H54 (cell line): ENCODE results near the gene NUP37.
"Not testable (repeated sequence)": the region's sequence is repeated elsewhere in the genome, so short reads cannot be mapped to it uniquely, and the experiment has no call there.

ENCODE experiments used
- DNase-seq: peaks from one replicate; pipeline ENCODE4 v3.0.0; 2011; ENCODE audit warnings: low spot score, mixed read lengths; ENCODE audit not compliant: insufficient read length
- FAIRE-seq: peaks from 3 replicates; lab custom pipeline; 2011; peaks lifted over from hg19 to GRCh38; lab: Jason Lieb, UNC
- POLR2A ChIP-seq: IDR thresholded peaks from 2 replicates; pipeline ENCODE4 v1.6.1; 2011; ENCODE audit warnings: low read depth, mild to moderate bottlenecking, low read length

The NUP37 gene, protein sequence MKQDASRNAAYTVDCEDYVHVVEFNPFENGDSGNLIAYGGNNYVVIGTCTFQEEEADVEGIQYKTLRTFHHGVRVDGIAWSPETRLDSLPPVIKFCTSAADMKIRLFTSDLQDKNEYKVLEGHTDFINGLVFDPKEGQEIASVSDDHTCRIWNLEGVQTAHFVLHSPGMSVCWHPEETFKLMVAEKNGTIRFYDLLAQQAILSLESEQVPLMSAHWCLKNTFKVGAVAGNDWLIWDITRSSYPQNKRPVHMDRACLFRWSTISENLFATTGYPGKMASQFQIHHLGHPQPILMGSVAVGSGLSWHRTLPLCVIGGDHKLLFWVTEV

DNA sequence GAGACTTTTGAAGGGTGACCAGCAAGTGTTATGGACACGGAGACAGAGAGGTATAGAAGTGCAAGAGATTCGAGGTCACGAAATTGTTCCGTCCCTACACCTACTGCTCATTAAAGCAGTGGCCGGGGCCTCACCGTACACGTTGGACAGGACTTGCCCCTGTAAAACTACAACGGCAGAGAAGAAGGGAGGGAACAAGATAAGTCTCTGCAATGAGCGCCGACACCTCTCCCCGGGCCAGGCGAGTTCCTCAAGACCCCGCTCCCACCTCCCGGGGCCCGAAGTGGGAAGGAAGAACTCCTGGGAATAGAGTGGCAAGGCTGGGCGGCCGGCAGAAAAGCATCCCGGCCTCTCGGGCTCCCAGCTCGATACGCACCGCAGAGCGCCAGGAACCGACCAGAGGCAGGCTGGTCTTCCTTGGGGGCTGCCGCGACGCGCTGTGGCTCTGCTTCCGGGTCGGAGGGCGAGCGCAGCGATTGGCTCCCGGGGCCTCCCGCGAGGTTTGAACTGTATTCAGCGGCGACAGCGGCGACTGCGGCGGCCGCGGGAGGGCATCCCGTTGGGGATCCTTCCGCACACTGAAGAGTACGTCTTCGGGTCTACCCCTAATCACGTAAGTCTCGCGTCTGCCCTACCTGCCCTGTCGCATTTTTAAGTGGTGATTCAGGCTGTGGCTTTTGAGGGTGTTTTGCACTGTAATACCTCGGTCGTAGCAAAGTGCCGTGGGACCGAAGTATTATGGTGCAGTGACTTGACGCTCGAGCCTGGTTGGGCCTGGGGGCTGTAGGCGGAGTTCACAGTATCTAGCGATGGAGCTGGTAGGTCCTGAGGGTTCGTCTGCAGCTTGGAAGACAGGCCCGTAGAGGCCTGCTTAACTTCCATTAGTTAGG is at the start of gene NUP37, which contains the start of gene PARPBP:
TSS of gene NUP37 (minus strand) at position 441 of the 890 bp plus-strand sequence. CDS start 1,596 bp downstream, outside the sequence.
TSS of gene PARPBP (plus strand) at position 510 of the 890 bp plus-strand sequence. CDS start 3,706 bp downstream, outside the sequence.
- DNase-seq (peak; percentile 71), FAIRE-seq (peak; percentile 96)
- peak; percentile 83 for TF ChIP-seq POLR2A

DNA sequence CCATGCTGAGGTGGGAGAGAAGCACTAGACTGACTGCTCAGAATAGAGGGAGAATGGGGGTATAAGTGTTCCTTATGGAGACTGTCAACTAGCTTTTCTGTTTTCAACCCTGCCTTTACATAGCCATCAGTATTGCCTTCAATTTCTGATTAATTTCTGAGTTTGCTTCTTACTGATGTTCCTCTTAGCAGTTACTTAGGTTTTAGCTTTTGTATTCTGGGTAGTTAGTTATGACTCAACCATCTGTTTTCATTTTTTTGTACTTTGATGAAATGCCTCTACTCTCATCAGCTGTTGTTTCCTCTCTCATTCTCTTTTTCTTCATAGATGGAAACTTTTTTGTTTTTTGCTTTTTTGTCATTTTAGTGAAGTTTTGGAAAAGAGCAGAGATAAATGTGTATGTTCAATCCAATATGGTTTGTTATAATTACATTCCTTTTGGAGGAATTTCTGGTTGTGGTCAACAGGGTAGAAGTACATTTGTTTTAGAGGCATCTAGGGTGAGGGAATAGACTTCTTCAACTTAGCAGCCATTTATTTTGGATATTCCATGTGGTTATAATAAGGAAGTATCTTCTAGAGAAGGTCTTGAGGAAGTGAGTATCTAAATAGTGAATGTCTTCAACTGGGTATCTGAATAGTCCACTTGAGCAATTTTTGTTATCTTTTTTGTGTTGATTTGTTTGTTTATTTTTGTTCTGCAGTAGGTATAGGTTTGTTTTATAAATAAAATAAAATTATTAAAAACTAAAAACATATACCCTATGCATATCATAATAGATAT is 48.1 kb upstream of the NUP37 start:
- TF ChIP-seq POLR2A = no peak
- no peak for DNase-seq
- no peak for FAIRE-seq

DNA sequence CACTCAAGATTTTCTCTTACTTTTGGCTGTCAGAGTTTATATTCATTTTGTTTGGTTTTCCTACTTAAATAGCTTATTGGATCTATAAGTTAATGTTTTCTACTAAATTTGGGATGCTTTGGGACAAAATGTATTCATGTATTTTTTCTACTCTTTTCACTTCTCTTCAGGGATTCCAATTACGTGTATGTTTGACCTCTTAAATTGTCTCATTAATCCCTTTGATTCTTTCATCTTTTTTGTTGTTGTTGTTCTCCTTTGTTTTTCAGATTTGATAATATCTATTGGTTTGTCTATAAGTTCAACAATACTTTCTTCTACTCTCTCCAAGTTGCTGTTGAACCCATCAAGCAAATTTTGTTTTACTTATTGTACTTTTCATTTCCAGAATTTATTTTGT is 43.5 kb upstream of the NUP37 start:
- DNase-seq = no peak
- no peak for FAIRE-seq
- TF ChIP-seq POLR2A = no peak

DNA sequence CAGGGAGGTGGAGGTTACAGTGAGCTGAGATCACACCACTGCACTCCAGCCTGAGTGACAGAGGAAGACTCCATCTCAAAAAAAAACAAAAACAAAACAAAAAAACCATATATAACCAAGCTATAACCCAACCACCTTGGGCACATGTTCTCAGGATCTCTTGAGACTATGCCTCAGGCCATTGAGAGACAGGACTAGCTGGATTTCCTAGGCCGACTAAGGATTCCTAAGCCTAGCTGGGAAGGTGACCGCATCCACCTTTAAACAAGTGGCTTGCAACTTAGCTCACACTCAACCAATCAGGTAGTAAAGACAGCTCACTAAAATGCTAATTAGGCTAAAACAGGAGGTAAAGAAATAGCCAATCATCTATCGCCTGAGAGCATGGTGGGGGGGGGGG is 35.3 kb upstream of the NUP37 start:
- not testable (repeated sequence) for FAIRE-seq, DNase-seq

DNA sequence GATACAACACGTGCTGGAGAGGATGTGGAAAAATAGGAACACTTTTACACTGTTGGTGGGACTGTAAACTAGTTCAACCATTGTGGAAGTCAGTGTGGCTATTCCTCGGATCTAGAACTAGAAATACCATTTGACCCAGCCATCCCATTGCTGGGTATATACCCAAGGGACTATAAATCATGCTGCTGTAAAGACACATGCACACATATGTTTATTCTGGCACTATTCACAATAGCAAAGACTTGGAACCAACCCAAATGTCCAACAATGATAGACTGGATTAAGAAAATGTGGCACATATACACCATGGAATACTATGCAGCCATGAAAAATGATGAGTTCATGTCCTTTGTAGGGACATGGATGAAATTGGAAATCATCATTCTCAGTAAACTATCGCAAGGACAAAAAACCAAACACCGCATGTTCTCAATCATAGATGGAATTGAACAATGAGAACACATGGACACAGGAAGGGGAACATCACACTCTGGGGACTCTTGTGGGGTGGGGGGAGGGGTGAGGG is 27.2 kb upstream of the NUP37 start:
- DNase-seq, FAIRE-seq: not testable (repeated sequence)

DNA sequence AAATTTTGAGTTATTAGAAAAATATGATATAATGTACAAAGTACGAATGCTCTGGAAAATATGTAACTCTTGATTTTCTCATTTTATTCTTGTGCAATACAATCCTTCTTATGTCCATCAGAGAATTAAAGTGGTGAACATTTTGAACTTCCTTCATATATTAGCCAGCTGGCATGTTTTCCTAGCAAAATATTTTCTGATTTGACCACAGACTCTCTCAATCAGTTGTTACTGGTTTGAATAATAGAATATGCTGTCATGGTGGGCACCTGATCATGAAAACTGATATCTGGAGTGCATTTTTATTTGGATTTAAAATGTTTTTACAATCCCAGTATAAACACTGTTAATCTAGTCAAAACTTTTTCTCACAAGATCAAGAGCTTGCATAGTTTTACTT is 24.3 kb upstream of the NUP37 start:
- FAIRE-seq (no peak), DNase-seq (no peak)
- TF ChIP-seq POLR2A = no peak

DNA sequence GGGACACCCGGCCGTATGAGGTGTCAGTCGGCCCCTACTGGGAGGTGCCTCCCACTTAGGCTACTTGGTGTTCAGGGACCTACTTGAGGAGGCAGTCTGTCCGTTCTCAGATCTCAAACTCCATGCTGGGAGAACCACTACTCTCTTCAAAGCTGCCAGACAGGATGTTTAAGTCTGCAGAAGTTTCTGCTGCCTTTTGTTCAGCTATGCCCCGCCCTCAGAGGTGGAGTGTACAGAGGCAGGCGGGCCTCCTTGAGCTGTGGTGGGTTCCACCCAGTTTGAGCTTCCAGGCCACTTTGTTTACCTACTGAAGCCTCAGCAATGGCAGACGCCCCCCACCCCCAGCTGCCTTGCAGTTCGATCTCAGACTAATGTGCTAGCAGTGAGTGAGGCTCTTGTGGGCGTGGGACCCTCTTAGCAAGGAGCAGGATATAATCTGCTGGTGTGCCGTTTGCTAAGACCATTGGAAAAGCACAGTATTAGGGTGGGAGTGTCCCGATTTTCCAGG is 23.0 kb upstream of the NUP37 start:
- FAIRE-seq, DNase-seq: not testable (repeated sequence)

DNA sequence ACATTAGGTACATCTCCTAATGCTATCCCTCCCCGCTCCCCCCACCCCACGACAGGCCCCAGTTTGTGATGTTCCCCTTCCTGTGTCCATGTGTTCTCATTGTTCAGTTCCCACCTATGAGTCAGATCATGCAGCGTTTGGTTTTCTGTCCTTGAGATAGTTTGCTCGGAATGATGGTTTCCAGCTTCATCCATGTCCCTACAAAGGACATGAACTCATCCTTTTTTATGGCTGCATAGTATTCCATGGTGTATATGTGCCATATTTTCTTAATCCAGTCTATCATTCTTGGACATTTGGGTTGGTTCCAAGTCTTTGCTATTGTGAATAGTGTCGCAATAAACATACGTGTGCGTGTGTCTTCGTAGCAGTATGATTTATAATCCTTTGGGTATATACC is 17.7 kb upstream of the NUP37 start:
- not testable (repeated sequence) for FAIRE-seq, DNase-seq

DNA sequence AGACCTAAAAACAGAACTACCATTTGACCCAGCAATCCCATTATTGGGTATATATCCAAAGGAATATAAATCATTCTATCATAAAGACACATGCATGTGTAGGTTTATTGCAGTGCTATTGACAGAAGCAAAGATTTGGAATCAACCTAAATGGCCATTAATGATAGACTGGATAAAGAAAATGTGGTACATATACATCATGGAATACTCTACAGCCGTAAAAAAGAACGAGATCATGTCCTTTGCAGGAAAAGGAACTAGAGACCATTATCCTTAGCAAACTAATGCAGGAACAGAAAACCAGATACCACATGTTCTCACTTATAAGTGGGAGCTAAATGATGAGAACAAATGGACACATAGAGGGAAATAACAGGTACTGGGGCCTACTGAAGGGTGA is 11.5 kb upstream of the NUP37 start:
- not testable (repeated sequence) for FAIRE-seq, DNase-seq

DNA sequence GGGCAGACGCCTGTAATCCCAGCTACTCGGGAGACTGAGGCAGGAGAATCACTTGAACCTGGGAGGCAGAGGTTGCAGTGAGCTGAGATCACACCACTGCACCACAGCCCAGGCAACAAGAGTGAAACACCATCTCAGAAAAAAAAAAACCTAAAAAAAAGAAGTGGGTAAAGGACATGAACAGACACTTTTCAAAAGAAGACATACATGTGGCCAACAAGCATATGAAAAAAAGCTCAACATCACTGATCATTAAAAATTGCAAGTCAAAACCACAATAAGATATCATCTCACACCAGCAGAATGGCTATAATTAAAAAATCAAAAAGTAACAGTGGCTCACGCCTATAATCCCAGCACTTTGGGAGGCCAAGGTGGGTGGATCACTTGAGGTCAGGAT is 10.8 kb upstream of the NUP37 start:
- DNase-seq, FAIRE-seq: not testable (repeated sequence)

DNA sequence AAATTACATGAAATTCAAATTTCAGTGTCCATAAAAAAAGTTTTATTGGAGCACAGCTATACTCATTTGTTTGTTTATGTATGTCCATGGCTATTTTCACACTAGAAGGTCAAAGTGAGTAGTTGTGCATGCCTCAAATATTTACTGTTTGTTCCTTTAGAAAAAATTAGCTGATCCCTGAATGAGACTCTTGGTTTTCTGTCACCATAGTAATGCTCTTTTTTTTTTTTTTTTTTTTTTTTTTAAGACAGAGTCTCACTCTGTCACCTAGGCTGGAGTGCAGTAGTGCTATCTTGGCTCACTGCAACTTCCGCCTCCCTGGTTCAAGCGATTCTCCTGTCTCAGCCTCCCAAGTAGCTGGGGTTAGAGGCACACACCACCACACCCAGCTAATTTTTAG is 1.4 kb upstream of the NUP37 start:
- not testable (repeated sequence) for DNase-seq, FAIRE-seq

DNA sequence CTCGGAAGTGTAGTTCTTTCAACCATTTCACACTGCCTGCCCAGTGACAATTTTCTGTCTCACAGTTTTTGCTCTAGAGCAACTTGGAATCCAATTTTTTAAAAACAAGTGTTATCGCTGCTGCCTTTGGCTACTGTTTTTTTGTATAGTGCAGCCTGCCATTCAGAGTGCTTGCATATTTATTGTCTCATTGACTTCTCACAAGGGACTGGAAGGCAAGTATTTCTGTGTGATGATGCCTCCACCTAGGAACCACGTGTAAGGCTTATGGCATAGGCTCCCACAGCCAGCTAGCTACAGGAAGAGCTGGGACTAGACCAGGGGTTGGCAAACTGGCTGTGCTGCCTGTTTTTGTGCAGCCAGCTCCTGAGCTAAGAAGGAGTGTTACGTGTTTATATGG is 972 bp upstream of the NUP37 start:
- FAIRE-seq = no peak
- peak; percentile 12 for DNase-seq
- no peak for TF ChIP-seq POLR2A

DNA sequence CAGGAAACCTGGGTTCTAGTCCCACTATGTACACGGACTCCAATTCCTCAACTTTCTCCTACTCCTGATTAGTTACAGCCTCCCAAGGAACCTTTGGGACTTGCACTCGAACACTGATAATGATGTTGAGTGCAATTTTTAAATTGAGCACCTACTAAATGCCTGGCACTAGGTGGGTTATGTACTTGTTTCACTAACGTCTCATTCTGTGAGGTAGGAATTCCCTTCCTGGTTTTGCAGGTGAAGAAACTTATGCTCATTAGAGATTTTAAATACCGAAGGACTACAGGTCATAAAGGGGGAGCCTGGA is 605 bp upstream of the NUP37 start:
- DNase-seq (no peak), FAIRE-seq (no peak)
- TF ChIP-seq POLR2A = no peak

DNA sequence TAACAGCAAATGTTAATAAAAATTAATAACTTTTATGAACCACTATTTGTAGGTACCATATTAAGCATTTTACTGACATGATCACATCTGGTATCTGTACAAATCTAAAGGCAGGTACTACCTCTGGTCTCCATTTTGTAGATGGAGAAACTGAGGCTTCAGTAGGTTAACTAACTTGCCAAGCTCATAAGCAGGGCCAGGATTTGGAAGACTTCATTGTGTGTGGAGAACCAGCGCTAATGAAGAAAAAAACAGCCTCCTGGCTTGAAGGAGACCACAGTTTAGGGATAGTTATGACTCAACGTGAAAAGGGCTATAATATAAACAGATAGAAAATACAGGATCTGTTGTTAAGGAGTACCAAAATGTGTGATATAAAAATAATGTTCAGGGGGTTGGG is 1.0 kb downstream of the NUP37 start:
- no peak for DNase-seq
- no peak for TF ChIP-seq POLR2A
- FAIRE-seq = no peak
